H1 (cell line): ENCODE measurements around the gene RELB. TPM values are rescaled to one million over a fixed set of nuclear protein-coding genes. Genes with fewer than 3 reads are reported as not detected.
A peak's percentile ranks its signal among the peaks of the same experiment; 100 is the strongest.

ENCODE experiments used
- JUN ChIP-seq: IDR thresholded peaks from 2 replicates; pipeline ENCODE4 v1.6.1; 2011; ENCODE audit warnings: low read depth, mild to moderate bottlenecking, improper control_type of control experiment, low read length
- PHF8 ChIP-seq: fragments of 200-600 bp; sonication (generic); conservative IDR thresholded peaks from 2 replicates; pipeline ENCODE4 v1.7.1; 2012; ENCODE audit warnings: low read depth, mild to moderate bottlenecking, inconsistent platforms, low read length, moderate library complexity
- SP1 ChIP-seq: IDR thresholded peaks from 2 replicates; pipeline ENCODE4 v1.6.1; 2011; ENCODE audit warnings: low read depth, low read length
- TEAD4 ChIP-seq: IDR thresholded peaks from 2 replicates; pipeline ENCODE4 v1.6.1; 2012; ENCODE audit warnings: low read depth, low read length, inconsistent platforms, mixed read lengths
- ZNF274 ChIP-seq: IDR thresholded peaks from 2 replicates; pipeline ENCODE4 v1.7.0; 2012; ENCODE audit warnings: low read length, borderline replicate concordance; ENCODE audit errors: extremely low read depth
- polyA plus RNA-seq, 7 experiments: library from polyadenylated mRNA; depleted of rRNA in 3 of 7; stranded (reverse) in 5 of 7; unstranded in 2 of 7; fragments of >200 nt in 5 of 7; fragments of 200-250 nt in 2 of 7; gene quantifications; 1 replicate in 5 of 7; 2 replicates in 1 of 7; 4 replicates in 1 of 7; pipeline versions ENCODE4 v1.2.1 to v1.2.3, GENCODE V29; 2011 to 2013; ENCODE audit warnings: missing spikeins in 2 of 7, mixed read lengths in 2 of 7
- total RNA-seq: library from RNA; stranded (reverse); fragmentation: NEBNext Ultra II Directional; extraction: Animal tissue kit (Norgen Biotek cat#: 25700); gene quantifications from 2 replicates; pipeline ENCODE4 v1.2.1, GENCODE V29; 2021
- TF ChIP-seq, protein P1 (sequence below), 3 experiments: IDR thresholded peaks; 1 replicate in 2 of 3; 2 replicates in 1 of 3; pipeline versions ENCODE4 v1.5.1 to v1.6.1; 2011; ENCODE audit warnings: low read length in 3 of 3, mild to moderate bottlenecking in 3 of 3, inconsistent platforms in 2 of 3, low read depth in 1 of 3, moderate library complexity in 1 of 3; ENCODE audit not compliant: insufficient read depth in 1 of 3; ENCODE audit errors: control extremely low read depth in 1 of 3
- TF ChIP-seq, protein P2 (sequence below): fragments of 300-600 bp; sonication (generic); IDR thresholded peaks from 2 replicates; pipeline ENCODE4 v1.7.1; 2012; ENCODE audit warnings: low read length, moderate library complexity, mild to moderate bottlenecking, inconsistent platforms; ENCODE audit not compliant: insufficient replicate concordance

RELB gene
- total and polyA plus RNA-seq, 2 of the 8 experiments (the other 6 are each of a cell fraction or from before 2014, with no cell fraction given): 10.0 to 13.1 TPM

DNA sequence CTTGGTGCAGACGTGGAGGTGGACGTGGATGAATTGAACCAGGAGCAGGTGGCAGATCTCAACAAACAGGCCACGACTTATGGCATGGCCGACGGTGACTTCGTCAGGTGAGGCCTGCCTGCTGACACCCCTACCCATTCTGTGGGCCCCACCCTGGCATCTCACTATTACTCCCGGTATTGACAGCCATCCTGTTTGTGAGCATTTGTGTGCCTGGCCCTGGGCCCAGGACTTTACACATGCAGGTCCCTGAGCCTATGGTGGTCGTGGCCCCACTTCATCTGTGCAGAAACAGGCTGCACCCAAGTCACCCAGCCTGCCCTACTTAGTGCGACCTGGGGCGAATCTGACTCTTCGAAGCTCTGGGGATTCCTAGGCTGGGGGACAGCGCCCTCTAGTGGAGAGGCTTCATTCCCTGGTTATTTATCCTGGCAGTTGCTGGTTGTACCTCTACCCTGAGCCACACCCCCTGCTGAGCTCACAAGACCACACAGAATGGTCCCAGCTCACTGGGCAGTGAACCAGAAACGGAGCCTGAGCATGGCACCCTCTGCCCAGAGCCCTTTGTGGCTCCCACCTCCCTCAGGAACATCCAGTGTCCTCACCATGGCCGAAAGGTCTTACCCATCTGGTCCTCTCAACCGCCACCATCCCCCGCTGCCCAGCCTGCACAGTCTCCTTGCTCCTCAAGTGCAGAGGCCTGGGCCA is 58.1 kb downstream of the RELB start (continued):
- TF ChIP-seq TEAD4 (0 out of 2 replicates have a peak, but pooled peaks have one; percentile 29), ZNF274 (no peak), PHF8 (no peak), SP1 (no peak), JUN (no peak)
- TF ChIP-seq, protein P1, sequence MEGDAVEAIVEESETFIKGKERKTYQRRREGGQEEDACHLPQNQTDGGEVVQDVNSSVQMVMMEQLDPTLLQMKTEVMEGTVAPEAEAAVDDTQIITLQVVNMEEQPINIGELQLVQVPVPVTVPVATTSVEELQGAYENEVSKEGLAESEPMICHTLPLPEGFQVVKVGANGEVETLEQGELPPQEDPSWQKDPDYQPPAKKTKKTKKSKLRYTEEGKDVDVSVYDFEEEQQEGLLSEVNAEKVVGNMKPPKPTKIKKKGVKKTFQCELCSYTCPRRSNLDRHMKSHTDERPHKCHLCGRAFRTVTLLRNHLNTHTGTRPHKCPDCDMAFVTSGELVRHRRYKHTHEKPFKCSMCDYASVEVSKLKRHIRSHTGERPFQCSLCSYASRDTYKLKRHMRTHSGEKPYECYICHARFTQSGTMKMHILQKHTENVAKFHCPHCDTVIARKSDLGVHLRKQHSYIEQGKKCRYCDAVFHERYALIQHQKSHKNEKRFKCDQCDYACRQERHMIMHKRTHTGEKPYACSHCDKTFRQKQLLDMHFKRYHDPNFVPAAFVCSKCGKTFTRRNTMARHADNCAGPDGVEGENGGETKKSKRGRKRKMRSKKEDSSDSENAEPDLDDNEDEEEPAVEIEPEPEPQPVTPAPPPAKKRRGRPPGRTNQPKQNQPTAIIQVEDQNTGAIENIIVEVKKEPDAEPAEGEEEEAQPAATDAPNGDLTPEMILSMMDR (IDR thresholded peaks at IDR 0.05; ENCODE audit: control extremely low read depth in 1 of 3, insufficient read depth in 1 of 3, low read depth in 1 of 3, low read length in 3 of 3): peak; percentile 84 to 95 (median 94)
- TF ChIP-seq, protein P2, sequence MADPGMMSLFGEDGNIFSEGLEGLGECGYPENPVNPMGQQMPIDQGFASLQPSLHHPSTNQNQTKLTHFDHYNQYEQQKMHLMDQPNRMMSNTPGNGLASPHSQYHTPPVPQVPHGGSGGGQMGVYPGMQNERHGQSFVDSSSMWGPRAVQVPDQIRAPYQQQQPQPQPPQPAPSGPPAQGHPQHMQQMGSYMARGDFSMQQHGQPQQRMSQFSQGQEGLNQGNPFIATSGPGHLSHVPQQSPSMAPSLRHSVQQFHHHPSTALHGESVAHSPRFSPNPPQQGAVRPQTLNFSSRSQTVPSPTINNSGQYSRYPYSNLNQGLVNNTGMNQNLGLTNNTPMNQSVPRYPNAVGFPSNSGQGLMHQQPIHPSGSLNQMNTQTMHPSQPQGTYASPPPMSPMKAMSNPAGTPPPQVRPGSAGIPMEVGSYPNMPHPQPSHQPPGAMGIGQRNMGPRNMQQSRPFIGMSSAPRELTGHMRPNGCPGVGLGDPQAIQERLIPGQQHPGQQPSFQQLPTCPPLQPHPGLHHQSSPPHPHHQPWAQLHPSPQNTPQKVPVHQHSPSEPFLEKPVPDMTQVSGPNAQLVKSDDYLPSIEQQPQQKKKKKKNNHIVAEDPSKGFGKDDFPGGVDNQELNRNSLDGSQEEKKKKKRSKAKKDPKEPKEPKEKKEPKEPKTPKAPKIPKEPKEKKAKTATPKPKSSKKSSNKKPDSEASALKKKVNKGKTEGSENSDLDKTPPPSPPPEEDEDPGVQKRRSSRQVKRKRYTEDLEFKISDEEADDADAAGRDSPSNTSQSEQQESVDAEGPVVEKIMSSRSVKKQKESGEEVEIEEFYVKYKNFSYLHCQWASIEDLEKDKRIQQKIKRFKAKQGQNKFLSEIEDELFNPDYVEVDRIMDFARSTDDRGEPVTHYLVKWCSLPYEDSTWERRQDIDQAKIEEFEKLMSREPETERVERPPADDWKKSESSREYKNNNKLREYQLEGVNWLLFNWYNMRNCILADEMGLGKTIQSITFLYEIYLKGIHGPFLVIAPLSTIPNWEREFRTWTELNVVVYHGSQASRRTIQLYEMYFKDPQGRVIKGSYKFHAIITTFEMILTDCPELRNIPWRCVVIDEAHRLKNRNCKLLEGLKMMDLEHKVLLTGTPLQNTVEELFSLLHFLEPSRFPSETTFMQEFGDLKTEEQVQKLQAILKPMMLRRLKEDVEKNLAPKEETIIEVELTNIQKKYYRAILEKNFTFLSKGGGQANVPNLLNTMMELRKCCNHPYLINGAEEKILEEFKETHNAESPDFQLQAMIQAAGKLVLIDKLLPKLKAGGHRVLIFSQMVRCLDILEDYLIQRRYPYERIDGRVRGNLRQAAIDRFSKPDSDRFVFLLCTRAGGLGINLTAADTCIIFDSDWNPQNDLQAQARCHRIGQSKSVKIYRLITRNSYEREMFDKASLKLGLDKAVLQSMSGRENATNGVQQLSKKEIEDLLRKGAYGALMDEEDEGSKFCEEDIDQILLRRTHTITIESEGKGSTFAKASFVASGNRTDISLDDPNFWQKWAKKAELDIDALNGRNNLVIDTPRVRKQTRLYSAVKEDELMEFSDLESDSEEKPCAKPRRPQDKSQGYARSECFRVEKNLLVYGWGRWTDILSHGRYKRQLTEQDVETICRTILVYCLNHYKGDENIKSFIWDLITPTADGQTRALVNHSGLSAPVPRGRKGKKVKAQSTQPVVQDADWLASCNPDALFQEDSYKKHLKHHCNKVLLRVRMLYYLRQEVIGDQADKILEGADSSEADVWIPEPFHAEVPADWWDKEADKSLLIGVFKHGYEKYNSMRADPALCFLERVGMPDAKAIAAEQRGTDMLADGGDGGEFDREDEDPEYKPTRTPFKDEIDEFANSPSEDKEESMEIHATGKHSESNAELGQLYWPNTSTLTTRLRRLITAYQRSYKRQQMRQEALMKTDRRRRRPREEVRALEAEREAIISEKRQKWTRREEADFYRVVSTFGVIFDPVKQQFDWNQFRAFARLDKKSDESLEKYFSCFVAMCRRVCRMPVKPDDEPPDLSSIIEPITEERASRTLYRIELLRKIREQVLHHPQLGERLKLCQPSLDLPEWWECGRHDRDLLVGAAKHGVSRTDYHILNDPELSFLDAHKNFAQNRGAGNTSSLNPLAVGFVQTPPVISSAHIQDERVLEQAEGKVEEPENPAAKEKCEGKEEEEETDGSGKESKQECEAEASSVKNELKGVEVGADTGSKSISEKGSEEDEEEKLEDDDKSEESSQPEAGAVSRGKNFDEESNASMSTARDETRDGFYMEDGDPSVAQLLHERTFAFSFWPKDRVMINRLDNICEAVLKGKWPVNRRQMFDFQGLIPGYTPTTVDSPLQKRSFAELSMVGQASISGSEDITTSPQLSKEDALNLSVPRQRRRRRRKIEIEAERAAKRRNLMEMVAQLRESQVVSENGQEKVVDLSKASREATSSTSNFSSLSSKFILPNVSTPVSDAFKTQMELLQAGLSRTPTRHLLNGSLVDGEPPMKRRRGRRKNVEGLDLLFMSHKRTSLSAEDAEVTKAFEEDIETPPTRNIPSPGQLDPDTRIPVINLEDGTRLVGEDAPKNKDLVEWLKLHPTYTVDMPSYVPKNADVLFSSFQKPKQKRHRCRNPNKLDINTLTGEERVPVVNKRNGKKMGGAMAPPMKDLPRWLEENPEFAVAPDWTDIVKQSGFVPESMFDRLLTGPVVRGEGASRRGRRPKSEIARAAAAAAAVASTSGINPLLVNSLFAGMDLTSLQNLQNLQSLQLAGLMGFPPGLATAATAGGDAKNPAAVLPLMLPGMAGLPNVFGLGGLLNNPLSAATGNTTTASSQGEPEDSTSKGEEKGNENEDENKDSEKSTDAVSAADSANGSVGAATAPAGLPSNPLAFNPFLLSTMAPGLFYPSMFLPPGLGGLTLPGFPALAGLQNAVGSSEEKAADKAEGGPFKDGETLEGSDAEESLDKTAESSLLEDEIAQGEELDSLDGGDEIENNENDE: no peak
